Astrocyte of the cerebellum (primary cell): Measurements from ENCODE around the gene TMEM200A.

ENCODE experiments used
- DNase-seq: peaks from one replicate; pipeline ENCODE4 v3.0.0-alpha.2; 2011; ENCODE audit warnings: low read depth
- H3K4me3 ChIP-seq: 2 replicates; pipeline ENCODE4 v1.5.1; 2011; ENCODE audit warnings: mild to moderate bottlenecking, low read depth, low read length, moderate library complexity
- in situ Hi-C: cut with HindIII; loops from 2 replicates; pipeline ENCODE4 v1.10.0; 2017; ENCODE audit warnings: low sequenced_read_pairs
- TF ChIP-seq, protein P1 (sequence below): IDR thresholded peaks from 2 replicates; pipeline ENCODE4 v1.5.1; 2012; ENCODE audit warnings: low read length, low read depth, moderate library complexity, mild to moderate bottlenecking; ENCODE audit errors: missing control alignments

Gene TMEM200A

GRCh38 chr6:130366107-130367005 lies 539 bp downstream of the TMEM200A start:
- DNase-seq = peak; percentile 32
- in situ Hi-C loops = no loop called here
- peak overlapping the region; percentile 84 for H3K4me3 ChIP-seq
- TF ChIP-seq, protein P1, sequence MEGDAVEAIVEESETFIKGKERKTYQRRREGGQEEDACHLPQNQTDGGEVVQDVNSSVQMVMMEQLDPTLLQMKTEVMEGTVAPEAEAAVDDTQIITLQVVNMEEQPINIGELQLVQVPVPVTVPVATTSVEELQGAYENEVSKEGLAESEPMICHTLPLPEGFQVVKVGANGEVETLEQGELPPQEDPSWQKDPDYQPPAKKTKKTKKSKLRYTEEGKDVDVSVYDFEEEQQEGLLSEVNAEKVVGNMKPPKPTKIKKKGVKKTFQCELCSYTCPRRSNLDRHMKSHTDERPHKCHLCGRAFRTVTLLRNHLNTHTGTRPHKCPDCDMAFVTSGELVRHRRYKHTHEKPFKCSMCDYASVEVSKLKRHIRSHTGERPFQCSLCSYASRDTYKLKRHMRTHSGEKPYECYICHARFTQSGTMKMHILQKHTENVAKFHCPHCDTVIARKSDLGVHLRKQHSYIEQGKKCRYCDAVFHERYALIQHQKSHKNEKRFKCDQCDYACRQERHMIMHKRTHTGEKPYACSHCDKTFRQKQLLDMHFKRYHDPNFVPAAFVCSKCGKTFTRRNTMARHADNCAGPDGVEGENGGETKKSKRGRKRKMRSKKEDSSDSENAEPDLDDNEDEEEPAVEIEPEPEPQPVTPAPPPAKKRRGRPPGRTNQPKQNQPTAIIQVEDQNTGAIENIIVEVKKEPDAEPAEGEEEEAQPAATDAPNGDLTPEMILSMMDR = peak; percentile 10

GRCh38 chr6:130367767-130368166 lies 1.9 kb downstream of the TMEM200A start:
- peak overlapping the region; percentile 84 for H3K4me3 ChIP-seq
- no peak for DNase-seq
- TF ChIP-seq, protein P1 = no peak
- in situ Hi-C loops = no loop called here

DNA sequence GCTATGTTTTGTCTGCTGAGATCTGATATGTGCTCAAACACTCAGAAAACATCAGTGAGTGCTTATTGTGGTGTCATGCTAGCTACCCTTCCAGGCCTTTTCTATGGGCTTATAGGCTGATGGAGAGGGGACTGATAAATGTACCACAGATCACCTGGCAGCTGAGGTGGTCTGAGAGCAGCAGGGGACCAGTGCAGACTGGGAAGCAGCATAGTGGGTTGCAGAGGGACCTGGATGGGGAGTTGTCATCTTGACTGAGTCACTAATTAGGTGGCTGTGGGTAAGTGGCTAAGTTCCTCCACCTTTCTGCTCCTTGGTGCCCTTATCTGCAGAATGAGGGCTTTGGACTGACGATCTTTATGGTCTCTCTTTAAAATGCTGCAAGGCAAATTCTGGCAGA lies 2.8 kb downstream of the TMEM200A start:
- no peak overlapping the region for H3K4me3 ChIP-seq
- DNase-seq = no peak
- in situ Hi-C loops = no loop called here
- TF ChIP-seq, protein P1 = no peak

- in situ Hi-C loops = no loop called here
- TF ChIP-seq, protein P1 = no peak
- no peak overlapping the region for H3K4me3 ChIP-seq
- no peak for DNase-seq
These were observed 4.0 kb downstream of the TMEM200A start for GRCh38 chr6:130369831-130370230.

GRCh38 chr6:130371921-130372420 lies 6.2 kb downstream of the TMEM200A start:
- no peak for DNase-seq
- no peak overlapping the region for H3K4me3 ChIP-seq
- TF ChIP-seq, protein P1 = no peak
- in situ Hi-C loops = no loop called here

GRCh38 chr6:130372786-130373185 lies 7.0 kb downstream of the TMEM200A start:
- TF ChIP-seq, protein P1 = no peak
- no peak for DNase-seq
- H3K4me3 ChIP-seq = no peak overlapping the region
- in situ Hi-C loops = no loop called here
